ENCODE measurements around the gene ZNF324B.
"Not testable (repeated sequence)": the region's sequence is repeated elsewhere in the genome, so short reads cannot be mapped to it uniquely, and the experiment has no call there.

ZNF324B gene

DNA sequence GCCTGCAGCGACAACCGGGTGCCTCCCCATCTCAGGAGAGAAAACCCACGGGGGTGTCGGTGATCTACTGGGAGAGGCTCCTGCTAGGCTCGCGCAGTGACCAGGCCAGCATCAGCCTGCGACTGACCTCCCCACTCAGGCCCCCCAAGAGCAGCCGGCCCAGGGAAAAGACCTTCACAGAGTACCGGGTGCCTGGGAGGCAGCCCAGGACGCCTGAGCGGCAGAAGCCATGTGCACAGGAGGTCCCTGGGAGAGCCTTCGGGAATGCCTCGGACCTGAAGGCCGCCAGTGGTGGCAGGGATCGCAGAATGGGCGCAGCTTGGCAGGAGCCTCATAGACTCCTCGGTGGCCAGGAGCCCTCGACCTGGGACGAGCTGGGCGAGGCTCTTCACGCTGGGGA, 3.9 kb downstream of the ZNF324B start:
- no peak for DNase-seq

DNA sequence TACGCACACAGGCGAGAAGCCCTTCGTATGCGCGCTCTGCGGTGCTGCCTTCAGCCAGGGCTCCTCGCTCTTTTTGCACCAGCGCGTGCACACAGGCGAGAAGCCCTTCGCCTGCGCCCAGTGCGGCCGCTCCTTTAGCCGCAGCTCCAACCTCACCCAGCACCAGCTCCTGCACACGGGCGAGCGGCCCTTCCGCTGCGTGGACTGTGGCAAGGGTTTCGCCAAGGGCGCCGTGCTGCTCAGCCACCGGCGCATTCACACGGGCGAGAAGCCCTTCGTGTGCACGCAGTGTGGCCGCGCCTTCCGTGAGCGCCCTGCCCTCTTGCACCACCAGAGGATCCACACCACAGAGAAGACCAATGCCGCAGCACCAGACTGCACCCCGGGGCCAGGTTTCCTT, 4.7 kb downstream of the ZNF324B start:
- no peak for DNase-seq

DNA sequence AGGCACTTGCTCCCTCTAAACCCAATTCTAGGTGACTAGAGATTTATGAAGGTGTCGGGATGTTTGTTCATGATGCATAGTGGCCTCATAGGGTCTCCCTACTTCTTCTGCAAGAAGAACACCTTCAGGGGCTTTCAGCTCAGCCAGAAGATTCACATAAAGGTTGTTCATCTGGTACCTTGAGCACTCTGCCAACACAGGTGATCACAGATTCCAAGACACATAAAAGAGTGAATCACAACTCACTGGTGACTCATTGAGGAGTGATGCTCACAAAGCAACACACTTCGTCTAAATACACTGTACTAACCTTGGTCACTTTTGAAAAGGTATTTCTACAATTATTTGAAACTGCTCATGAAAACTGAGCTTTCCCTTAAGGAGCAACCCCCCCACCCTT, 8.6 kb downstream of the ZNF324B start:
- DNase-seq, result no peak

DNA sequence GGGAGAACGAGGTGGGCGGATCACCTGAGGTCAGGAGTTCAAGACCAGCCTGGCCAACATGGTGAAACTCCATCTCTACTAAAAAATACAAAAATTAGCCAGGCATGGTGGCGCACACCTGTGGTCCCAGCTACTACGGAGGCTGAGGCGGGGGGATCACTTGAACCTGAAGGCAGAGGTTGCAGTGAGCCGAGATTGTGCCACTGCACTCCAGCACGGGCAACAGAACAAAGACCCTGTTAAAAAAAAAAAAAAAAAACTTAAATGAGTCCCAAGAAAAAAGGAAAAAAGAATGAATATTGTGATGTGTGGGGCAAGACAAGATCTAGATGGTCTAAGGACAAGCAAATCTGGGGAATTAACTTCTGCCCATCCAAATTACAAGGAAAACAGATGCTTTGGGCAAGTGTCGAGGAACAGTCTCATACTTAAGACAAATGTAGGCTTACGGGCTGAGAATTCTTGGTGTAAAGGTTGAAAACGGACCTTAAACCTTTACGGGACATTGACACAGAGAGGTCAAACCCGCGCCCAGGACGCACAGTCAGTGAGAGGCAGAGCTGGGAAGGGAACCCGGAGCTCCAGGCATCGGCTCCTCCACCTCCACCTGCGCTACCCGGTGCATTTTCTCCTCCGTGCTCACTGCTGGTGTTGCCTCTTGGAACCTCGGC, 14.8 kb downstream of the ZNF324B start:
- DNase-seq, result no peak

DNA sequence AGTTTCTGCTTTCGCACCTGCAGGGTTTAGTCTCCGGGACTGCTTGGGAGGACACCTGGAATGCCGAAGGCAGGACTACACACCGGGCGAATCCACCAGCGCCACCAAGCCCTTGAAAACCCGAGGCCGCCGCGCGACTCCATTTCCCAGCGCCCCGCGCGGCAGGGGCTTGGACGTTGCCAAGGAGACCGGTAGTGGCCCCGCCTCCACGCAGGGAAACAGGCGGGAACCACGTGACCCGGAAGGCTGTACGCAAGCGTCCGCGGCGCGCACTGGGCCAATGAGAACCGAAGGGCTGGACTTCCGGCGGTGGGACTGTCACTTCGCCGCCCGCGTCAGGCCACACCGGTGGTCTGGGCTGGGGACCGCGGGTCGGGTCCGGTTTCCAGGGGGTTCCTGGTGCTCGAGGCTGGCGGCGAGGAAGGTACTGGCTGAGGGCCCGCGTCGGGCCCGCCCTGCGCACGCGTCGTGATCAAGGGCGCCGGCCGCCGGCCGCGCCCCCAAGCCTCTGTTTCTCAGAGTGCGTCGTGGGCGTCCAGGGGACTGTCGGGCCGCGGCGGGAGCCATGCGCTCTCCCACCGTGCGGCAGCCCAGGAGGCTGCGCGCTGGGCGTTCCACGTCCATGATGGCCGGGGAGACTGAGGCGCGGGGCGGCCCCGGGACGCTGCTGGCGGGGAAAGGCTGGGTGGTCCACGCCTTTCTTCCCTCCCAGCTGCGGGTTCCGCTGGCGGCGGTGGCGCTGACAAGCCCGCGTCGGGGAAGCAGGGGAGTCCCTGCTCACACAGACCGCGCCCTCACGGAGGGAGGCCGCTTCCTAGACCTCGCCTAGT, 15.6 kb downstream of the ZNF324B start, which contains the start of gene ZNF324:
ZNF324 (plus strand) TSS at position 321 of the 830 bp plus-strand sequence. CDS start 2,106 bp downstream, outside the sequence.
- peak; percentile 99 for DNase-seq

DNA sequence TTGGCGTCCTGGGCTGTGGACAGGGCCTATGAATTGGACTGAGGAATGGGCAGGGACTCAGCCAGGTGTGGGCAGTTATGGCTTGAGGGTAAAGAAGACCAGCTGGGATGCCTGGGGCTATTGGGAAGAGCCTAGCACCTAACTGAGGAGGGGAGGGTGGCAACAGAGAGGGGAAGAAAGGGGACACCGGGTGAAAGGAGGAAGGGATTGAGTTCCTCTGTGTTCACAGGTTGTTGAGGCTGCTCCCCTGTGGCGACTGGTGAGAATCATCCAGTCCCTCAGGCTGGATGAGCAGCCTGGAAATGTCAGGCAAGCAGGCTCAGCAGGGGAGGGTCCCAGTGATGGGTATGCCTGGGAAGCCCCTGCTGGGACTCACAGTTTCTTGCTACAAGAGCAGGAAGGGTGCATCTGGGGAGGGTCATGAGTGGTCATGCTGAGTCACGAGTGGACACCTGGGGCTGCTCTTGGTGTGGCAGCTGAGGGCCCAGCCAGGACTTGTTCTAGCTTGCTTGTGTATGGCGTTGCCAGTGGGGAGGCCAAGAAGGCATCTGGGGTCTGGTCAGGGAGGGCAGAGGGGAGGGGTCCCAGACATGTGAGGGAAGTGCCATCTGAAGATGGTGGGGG, 16.9 kb downstream of the ZNF324B start:
- DNase-seq, result no peak

DNA sequence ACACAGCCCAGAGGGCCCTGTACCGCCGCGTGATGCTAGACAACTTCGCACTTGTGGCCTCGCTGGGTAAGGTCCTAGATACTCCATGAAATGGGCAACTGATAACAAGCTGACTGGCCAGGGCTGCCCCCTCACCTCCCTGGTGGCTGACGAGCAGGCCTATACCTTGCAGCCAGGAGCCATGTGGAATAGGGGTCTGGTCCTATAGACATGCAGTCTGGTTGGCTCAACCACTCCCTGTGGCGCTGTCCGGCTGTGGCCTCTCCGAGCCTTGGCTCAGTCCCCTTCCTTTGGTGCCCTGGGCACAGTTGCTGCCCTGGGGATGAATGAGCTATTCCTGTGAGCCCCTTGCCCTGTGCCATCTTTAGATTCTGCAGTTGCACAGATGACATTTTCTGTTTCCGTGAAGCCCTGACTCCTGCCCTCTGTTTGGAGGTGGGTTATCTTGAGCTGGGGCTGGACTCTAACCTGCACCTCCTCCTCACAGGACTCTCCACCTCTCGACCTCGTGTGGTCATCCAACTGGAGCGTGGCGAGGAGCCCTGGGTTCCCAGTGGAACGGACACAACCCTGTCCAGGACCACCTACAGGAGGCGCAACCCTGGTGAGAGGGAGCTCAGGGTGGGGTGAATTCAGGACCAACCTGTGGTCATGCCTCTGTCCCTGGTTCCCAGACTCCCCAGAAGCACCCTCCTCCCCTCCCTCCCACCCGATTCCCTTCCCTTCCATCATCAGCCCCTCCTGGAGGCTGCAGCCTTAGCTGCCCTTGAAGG, 18.0 kb downstream of the ZNF324B start:
- no peak for DNase-seq

DNA sequence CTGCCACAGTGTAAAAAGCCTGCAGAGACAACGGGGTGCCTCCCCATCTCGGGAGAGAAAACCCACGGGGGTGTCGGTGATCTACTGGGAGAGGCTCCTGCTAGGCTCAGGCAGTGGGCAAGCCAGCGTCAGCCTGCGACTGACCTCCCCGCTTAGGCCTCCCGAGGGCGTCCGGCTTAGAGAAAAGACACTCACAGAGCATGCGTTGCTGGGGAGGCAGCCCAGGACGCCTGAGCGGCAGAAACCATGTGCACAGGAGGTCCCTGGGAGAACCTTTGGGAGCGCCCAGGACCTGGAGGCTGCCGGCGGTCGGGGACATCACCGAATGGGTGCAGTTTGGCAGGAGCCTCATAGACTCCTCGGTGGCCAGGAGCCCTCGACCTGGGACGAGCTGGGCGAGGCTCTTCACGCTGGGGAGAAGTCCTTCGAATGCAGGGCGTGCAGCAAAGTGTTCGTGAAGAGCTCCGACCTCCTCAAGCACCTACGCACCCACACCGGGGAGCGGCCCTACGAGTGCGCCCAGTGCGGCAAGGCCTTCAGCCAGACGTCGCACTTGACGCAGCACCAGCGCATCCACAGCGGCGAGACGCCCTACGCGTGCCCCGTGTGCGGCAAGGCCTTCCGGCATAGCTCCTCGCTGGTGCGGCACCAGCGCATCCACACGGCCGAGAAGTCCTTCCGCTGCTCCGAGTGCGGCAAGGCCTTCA, 19.6 kb downstream of the ZNF324B start:
- not testable (repeated sequence) for DNase-seq

DNA sequence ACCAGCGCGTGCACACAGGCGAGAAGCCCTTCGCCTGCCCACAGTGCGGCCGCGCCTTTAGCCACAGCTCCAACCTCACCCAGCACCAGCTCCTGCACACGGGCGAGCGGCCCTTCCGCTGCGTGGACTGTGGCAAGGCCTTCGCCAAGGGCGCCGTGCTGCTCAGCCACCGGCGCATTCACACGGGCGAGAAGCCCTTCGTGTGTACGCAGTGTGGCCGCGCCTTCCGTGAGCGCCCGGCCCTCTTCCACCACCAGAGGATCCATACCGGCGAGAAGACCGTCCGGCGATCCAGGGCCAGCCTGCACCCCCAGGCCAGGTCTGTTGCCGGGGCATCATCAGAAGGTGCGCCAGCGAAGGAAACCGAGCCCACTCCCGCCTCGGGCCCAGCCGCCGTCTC, 20.3 kb downstream of the ZNF324B start:
- DNase-seq, result no peak

DNA sequence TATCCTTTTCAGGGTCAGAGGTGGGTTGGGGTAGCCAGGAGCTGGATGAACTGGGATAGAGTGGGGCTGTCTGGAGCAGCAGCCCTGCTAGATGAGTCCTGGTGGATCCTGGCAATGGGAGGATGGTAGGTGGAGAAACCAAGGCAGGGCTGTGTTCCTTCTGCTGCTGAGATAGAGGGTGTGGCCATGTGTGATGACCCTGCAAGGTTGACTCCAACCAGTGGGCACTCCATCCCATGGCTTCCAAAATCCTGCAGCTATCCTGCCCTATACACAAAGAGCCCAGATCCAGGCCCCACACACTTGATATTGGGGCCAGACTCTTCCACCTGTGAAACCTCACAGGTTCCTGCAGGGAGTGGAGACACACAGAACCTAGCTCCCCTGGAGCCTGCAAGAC, 22.4 kb downstream of the ZNF324B start:
- no peak for DNase-seq

DNA sequence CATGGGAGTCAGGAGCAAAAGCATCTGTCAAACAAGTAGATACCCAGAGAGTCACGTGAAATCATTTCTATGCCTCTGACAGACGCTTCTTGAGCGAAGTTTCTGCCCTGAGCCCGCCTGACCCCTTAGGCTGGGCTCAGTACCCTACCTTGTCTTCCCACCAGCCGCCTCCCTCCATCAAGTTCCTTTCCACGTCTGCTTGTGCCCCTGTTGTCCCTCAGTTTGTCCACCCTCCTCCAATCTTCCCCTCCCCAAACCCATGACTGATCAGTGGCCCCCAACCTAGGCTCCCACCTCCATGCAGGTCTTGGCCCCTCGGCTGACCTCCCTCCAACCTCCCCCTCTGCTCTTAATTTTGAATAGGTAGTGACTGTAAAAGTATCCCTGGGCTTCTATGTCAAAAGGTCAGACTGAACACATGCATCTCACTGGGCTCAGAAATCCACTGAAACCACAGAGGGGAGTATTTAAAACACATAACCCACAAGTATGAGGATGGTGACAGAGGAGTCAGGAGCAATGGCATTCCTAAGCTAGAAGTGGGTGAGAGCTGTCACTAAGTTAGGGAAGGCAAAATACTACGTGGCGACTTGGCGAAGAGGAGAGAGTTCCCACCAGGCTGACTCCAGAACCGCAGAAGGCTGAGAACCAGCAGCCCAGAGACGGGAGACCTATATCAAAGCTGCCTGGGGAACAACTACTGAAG, 23.0 kb downstream of the ZNF324B start:
- no peak for DNase-seq

DNA sequence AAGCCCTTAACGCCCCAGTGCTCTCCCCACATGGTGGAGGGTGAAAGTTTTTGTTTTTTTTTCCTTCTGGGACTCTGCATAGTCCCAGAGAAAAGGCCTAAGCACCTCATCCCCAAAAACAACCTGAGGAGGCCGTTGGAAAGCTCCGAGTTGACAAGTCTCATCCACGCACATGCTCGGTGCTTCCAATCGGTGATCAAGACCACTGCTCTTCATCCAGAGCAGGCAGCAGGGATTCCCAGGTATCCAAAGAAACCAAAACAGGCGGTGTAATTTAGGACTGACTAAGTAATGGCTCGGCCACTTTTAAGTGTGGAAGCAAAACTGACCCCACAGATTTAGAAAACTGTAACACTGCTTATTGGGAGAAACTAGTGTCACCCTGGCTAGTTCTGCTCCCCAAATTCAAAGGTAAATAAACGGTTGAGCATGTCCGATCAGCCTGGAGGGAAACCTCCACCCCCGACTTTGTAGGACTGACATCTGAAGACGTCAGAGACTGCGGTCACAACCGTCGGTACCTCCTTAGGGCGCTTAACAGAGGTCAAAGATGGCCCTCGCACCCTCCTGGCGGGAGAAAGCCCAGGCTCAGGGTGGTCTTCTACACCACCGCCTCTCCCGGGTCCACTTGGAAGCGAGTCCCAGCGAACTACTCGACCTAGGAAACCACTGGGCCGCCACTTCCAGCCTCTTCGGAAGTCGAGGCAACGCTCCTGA, 23.7 kb downstream of the ZNF324B start:
- no peak for DNase-seq

DNA sequence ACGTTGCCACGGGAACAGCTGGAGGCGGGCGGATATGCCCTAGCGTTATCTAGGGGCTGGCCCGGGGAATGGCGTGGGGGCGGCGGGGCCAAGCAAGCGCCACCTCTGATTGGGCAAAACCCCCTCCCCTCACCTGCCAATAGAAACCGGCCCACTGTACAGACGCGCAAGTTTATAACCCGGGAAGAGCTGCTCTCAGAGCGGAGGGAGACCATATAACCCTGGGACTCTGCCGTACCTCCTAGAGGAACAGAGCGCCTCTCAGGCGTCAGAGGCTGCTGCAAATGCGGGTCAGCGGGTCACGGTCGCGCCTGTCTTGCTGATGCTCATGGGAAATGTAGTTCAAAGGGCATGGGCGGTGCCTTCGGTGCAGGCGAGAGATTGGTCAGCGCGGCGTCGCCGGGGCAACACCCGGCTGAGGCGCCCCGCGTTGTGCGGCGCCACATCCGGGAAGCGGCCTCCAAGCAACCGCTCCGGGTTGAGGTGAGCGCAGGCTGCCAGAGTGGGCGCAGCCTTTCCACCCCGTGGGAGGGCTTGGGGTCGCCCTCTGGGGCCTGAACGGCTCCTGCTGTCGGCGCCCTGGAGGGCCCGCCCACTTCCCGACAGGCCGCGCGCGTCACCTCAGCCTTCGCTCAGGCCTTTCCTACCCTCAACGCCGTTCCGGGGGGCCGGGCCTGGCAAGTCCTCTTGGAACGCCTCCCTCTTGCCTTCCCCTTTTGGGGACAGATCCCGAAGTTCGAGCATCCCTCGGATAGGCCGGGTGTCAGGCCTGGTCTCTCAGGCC, 24.5 kb downstream of the ZNF324B start, which contains the start of gene ZNF446:
ZNF446 (plus strand) TSS at position 639 of the 784 bp plus-strand sequence. CDS start 867 bp downstream, outside the sequence.
- peak; percentile 96 for DNase-seq

DNA sequence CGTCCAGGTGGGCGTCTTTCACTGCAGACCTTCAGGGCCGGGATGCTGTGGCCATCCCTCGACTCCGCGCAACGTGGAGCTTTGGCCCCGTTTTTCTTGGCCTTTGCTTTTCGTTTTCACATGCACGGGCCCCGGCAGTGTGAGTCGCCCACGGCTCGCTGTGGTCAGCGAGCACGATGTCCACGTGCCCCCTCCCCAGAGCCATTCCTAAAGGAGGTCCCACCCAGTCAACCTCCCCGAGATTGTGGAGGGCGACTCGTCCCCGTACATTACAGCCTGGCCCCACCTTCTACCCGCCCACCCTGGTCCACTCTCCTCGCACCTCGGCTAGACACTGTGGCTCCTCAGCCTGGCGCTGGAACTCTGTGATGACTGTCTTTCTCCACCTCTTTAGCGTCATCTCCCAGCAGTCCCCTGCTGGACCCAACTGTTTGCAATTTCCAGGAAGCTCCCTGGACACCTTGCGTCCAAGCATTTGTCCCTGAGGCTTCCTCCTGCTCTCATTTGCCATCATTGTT, 25.1 kb downstream of the ZNF324B start:
- no peak for DNase-seq

DNA sequence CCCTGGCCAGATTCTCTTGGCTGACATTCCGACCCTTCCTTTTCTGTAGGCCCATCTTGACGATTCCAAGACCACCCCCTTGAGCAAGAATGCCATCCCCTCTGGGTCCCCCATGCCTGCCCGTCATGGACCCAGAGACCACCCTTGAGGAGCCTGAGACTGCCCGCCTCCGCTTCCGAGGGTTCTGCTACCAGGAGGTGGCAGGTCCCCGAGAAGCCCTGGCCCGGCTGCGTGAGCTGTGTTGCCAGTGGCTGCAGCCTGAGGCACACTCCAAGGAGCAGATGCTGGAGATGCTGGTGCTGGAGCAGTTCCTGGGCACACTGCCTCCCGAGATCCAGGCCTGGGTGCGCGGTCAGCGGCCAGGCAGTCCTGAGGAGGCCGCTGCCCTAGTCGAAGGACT, 25.7 kb downstream of the ZNF324B start:
- no peak for DNase-seq

DNA sequence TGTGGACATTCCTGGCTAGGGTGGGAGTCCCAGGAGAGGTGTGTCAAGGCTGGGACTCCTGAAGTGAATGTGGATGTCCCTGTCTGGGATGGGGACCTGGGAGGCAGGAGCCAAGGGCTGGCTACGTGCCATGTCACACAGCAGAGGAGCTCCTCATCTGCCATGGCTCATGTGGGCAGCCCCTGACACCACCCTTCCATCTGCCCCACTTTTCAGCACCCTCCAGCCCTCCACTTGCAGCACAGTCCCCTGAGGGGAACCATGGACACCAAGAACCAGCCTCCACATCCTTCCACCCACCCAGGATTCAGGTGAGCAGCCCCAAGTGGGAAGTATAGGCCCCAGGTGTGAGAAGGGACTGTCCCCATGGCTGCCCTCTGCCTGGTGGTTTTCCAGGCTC, 26.4 kb downstream of the ZNF324B start:
- no peak for DNase-seq

DNA sequence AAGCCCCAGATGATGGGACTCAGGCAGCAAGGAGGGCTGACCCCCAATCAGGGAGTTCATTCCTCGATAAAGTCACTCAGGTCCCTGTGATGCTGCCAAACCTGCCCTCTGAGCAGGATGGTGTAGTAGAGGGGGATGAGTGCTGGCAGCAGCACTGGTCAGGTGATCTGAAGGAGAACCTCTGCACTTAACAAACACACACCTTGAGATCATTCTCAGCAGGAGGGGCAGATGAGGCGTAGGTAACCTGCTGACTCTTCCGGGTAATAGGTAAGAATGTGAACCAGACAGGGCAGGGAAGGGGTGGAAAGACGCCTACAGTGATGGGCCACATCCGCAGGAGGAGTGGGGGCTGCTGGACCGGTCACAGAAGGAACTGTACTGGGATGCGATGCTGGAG, 27.9 kb downstream of the ZNF324B start:
- no peak for DNase-seq

DNA sequence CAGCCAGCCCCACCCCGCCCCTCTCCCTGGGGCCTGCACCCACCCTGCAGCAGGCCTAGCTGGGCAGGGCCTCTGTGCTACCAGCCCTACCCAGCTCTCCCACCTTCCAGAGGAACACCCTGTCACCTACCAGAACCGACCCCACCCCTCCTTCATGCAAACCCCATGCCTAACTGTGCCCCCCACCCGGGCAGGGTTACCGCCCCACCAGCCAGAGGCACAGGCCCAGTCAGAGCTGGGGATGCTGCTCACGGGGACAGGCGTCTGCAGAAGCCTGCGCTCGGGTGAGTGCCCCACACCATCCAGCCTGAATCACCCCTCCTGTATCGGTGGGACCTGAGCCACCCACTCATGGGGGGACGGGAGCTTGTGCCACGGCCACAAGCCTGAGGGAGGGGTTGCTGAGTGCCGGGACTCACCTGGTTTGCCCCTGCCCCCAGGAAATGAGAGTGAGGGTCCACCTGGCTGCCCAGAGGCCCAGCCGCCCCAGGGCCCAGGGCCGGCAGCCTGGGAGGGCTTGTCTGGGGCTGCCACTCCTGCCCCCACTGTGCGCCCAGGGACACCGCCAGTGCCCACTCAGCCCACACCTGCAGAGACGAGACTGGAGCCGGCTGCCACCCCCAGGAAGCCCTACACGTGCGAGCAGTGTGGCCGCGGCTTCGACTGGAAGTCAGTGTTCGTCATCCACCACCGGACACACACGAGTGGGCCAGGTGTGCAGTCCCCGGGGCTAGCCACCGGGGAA, 28.5 kb downstream of the ZNF324B start:
- no peak for DNase-seq

DNA sequence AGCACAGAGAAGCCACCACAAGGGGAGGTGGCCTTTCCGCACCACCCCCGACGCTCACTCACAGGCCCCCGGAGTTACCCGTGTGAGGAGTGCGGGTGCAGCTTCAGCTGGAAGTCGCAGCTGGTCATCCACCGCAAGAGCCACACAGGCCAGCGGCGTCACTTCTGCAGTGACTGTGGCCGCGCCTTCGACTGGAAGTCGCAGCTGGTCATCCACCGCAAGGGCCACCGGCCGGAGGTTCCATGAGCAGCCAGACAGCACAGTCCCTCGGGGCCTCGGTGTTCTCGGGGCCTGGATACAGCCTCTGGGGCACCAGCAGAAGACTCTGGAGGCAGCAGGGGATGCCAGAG, 29.0 kb downstream of the ZNF324B start:
- DNase-seq, result no peak
